ENCODE results near the gene ZNF211. TPM values are rescaled to one million over a fixed set of nuclear protein-coding genes. Genes with fewer than 3 reads are reported as not detected.

The ZNF211 gene
- total RNA-seq, result 10 to 100 TPM; 13.5 to 18.2 TPM

DNA sequence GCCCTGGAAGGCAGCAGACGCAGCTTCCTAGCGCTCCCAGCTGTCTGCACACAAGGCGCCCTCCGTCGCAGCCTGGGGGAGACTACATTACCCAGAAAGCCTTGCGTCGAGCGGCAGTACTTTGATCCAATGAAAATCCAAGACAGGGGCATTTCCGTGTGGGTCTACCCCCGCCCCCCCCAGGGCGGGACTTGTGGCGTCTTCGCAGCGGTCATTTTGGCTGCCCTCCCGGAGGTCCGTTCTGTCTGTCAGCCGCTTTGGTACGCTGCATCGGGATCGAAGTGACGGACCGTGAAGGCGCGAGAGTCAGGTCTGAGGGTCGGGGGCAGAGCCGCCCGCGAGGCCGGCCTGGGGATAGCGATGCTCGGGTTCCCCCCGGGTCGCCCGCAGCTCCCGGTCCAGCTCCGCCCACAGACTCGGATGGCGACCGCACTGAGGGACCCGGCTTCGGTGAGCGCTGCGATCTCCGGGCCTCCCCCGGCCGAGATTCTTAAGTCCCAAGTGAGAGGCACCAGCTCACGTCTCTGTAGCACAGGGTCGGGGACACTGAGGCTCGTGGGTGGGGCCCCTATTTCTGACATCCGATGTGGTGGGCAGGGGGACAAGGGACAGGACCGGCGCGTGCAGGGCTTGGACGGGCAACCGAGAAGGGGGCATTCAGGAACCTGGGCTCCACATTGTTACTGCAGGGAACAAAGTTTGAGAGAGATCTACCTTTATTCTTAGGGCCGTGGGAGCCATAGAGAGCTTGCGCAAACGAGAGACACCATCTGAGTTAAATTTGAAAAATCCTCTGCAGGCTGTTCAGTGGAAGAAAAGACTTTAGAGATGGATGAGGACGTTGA, at the start of gene ZNF211:
TSS of gene ZNF211 (plus strand) at position 182 of the 845 bp plus-strand sequence. CDS start at position 361, 179 bp downstream.
- DNase-seq (peak; percentile 90 to 91), ATAC-seq (replicated peaks in 1 of 2) (peak; percentile 100)
- Mint-ChIP-seq H3K4me3 (peak within 1 kb of the TSS; percentile 87 to 90), H3K27me3 (ENCODE audit: low read depth) (no peaks in the 10 kb centered on the region), H3K27ac (peak within 1 kb of the TSS; percentile 42), H3K4me1 (ENCODE audit: low read depth) (peaks cover 22% of the 10 kb centered on the region), H3K9me3 (peaks cover 12 to 18% of the 10 kb centered on the region in 2 donors), H3K36me3 (ENCODE audit: insufficient read depth in 2 of 2) (peaks cover 31 to 33% of the 10 kb centered on the region in 2 donors)

DNA sequence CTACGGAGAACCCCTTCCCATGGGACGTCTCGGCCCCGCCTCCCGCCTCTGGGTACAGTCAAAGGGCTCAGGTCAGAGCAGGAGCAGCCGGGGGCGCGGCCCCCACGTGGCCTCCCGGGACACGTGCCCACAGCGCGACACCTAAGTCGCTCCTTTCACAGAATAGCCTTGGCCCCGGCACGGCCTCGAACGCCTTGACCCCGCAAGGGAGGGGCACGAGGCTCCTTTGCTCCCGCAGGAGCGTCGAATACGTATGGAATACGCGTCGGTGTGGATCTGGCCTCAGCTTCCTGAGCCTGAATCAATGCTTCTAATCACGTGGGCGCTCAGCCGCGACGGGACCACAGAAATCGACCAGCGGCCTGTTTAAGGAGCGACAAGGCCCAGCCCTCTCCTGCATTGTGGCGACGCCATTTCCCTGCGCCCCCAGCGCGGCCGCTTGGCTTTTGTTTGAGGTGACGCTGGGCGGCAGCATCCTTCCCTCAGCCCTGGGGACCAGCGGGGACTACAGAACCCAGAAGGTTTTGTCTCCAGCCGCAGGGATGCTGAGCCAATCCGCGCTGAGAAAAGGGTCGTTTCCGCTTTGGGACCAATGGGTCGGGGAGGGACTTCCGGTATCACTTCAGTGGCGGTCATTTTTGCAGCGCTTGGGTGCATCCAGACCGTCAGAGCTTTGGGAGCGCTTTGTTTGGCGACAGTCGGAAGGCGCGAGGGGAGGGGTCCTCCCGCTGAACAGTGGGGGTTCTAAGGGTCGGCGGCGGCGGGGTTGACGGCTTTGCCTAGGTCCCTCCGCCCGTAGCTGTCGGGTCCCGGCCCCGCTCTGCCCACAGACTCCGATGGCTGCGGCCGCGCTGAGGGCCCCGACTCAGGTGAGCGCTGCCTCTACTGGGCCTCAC, 49.2 kb upstream of the ZNF211 start, which contains the start of gene ZIK1:
TSS of gene ZIK1 (plus strand) at position 625 of the 896 bp plus-strand sequence. CDS start at position 837, 212 bp downstream.
- no peaks in the 10 kb centered on the region for H3K27me3 Mint-ChIP-seq (ENCODE audit: low read depth)
- peaks cover 24% of the 10 kb centered on the region for H3K4me1 Mint-ChIP-seq (ENCODE audit: low read depth)
- H3K9me3 Mint-ChIP-seq, result peaks cover 35 to 38% of the 10 kb centered on the region in 2 donors
- peaks cover 51 to 71% of the 10 kb centered on the region in 2 donors for H3K36me3 Mint-ChIP-seq (ENCODE audit: insufficient read depth in 2 of 2)
- DNase-seq, result peak; percentile 83 to 91
- H3K27ac Mint-ChIP-seq, result peak within 1 kb of the TSS; percentile 79
- peak; percentile 91 to 93 for ATAC-seq (replicated peaks in 1 of 2)
- H3K4me3 Mint-ChIP-seq, result peak within 1 kb of the TSS; percentile 92 to 98

DNA sequence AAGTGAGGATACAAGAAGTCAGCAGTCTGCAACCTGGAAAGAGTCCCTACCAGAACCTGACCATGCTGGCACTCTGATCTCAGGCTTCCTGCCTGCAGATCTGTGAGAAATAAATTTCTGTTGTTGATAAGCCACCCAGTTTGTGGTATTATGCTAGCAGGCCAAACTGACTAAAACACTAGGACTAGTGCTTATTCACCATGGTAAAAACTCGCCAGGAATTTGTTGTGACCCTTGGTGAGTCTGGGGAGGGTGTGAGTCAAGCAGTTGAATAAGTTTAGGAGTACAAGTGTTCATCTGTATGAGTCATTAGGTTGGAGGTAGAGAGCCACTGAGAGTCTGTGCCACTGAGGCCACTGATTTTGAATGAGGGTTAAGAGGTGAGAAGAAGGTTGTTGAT, 45.4 kb upstream of the ZNF211 start:
- peaks cover 20% of the 10 kb centered on the region for H3K4me1 Mint-ChIP-seq (ENCODE audit: low read depth)
- no peak overlapping the region for H3K4me3 Mint-ChIP-seq
- H3K27ac Mint-ChIP-seq, result no peak overlapping the region
- peaks cover 31 to 41% of the 10 kb centered on the region in 2 donors for H3K9me3 Mint-ChIP-seq
- DNase-seq (no peak), ATAC-seq (replicated peaks in 1 of 2) (no peak)
- H3K36me3 Mint-ChIP-seq (ENCODE audit: insufficient read depth in 2 of 2), result peaks cover 68 to 79% of the 10 kb centered on the region in 2 donors
- H3K27me3 Mint-ChIP-seq (ENCODE audit: low read depth), result no peaks in the 10 kb centered on the region

DNA sequence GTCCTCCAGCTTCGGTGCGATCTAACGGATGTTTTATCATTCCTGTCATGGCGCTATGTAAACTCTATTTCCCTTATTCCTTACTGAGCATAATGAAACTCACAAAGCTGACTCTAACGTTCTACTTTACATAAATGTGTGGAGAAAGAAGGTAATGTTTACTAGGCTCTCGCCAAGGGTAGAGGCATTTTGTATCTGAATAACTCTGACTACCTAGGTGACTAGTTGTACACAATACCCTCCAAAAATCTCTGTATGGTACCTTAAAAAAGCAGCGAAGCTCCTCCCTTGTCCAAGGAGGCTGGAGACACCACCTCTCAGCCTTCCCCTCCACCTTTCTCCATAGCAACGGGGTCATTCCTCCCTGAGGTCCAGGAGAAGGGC, 33.6 kb upstream of the ZNF211 start:
- ATAC-seq (replicated peaks in 1 of 2) (peak in 1 of 2 donors; percentile 36), DNase-seq (no peak)
- H3K4me1 Mint-ChIP-seq (ENCODE audit: low read depth), result peaks cover 20% of the 10 kb centered on the region
- H3K36me3 Mint-ChIP-seq (ENCODE audit: insufficient read depth in 2 of 2), result peaks cover 40 to 42% of the 10 kb centered on the region in 2 donors
- H3K27me3 Mint-ChIP-seq (ENCODE audit: low read depth), result no peaks in the 10 kb centered on the region
- H3K27ac Mint-ChIP-seq, result no peak overlapping the region
- H3K4me3 Mint-ChIP-seq, result peak overlapping the region; percentile 86 to 91
- H3K9me3 Mint-ChIP-seq, result peaks cover 26 to 34% of the 10 kb centered on the region in 2 donors

DNA sequence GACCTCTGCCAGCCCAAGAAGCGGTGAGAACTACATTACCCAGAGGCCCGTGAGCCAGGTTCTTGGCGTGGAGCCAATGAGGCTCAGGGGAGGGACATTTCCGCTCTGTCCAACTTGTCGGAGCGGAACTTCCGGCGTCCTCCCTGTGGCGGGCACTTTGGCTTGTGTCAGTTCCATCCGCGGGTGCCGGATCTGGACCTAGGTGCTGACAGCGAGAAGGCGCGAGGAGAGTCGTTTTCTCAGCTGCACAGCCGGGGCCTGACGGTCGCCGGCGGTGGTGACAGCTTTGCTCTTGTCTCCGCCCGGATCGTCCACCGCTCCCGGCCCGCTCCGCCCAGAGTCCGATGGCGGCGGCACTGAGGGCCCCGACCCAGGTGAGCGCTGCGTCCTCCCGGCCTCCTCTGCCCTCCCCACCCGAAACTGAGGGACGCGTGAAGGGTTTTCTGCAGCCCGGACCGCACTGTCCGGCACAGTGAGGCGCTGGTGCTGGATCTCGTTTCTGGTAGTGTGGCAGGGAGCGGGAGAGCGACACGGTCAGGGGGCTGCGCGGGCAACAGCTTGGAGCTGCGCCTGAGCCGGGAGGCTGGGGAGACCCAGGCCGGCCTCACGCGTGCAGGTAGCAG, 33.1 kb upstream of the ZNF211 start, which contains the start of gene ZNF530:
TSS of gene ZNF530 (plus strand) at position 125 of the 623 bp plus-strand sequence. CDS start 4,461 bp downstream, outside the sequence.
- H3K27ac Mint-ChIP-seq, result no peak within 1 kb of the TSS

DNA sequence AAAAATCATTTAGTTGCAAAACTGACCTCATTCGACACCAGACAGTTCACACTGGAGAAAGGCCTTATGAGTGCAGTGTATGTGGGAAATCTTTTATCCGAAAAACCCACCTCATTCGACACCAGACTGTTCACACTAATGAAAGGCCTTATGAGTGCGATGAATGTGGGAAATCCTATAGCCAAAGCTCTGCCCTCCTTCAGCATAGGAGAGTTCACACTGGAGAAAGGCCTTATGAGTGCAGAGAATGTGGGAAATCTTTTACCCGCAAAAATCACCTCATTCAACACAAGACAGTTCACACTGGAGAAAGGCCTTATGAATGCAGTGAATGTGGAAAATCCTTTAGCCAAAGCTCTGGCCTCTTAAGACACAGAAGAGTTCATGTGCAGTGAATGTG, 26.0 kb upstream of the ZNF211 start:
- Mint-ChIP-seq H3K4me1 (ENCODE audit: low read depth) (no peaks in the 10 kb centered on the region), H3K27me3 (ENCODE audit: low read depth) (no peaks in the 10 kb centered on the region), H3K9me3 (peaks cover 18 to 37% of the 10 kb centered on the region in 2 donors), H3K27ac (no peak overlapping the region), H3K4me3 (no peak overlapping the region), H3K36me3 (ENCODE audit: insufficient read depth in 2 of 2) (peaks cover 50 to 59% of the 10 kb centered on the region in 2 donors)
- no peak for ATAC-seq (replicated peaks in 1 of 2)
- no peak for DNase-seq

More for the DNA sequence above, 33.1 kb upstream of the ZNF211 start, which contains the start of gene ZNF530:
- H3K4me1 Mint-ChIP-seq (ENCODE audit: low read depth), result peaks cover 20% of the 10 kb centered on the region
- H3K9me3 Mint-ChIP-seq, result peaks cover 29 to 37% of the 10 kb centered on the region in 2 donors
- ATAC-seq (replicated peaks in 1 of 2), result peak; percentile 100
- H3K27me3 Mint-ChIP-seq (ENCODE audit: low read depth), result no peaks in the 10 kb centered on the region
- DNase-seq, result peak; percentile 92
- H3K4me3 Mint-ChIP-seq, result peak within 1 kb of the TSS; percentile 86 to 91
- peaks cover 42 to 47% of the 10 kb centered on the region in 2 donors for H3K36me3 Mint-ChIP-seq (ENCODE audit: insufficient read depth in 2 of 2)

DNA sequence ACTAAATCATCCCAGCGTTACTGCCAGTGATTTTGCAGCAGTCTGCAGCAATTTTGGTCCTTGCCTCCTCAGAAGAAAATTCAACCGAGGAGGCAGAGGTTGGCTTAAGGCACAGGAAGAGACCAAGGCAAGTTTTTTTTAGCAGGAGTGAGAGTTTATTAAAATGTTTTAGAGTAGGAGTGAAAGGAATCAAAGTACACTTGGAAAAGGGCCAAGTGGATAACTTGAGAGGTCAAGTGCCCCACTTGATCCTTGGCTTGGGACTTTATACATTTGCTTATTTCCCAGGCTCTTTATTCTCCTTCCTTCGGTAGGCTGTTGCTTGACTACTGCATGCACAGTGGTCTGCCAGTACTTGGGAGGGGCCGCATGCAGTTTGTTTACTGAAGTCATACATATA, 21.9 kb upstream of the ZNF211 start:
- DNase-seq (no peak), ATAC-seq (replicated peaks in 1 of 2) (no peak)
- H3K4me1 Mint-ChIP-seq (ENCODE audit: low read depth), result peaks cover 24% of the 10 kb centered on the region
- peaks cover 44 to 58% of the 10 kb centered on the region in 2 donors for H3K36me3 Mint-ChIP-seq (ENCODE audit: insufficient read depth in 2 of 2)
- H3K27ac Mint-ChIP-seq, result no peak overlapping the region
- H3K27me3 Mint-ChIP-seq (ENCODE audit: low read depth), result no peaks in the 10 kb centered on the region
- peaks cover 23 to 36% of the 10 kb centered on the region in 2 donors for H3K9me3 Mint-ChIP-seq
- H3K4me3 Mint-ChIP-seq, result no peak overlapping the region

DNA sequence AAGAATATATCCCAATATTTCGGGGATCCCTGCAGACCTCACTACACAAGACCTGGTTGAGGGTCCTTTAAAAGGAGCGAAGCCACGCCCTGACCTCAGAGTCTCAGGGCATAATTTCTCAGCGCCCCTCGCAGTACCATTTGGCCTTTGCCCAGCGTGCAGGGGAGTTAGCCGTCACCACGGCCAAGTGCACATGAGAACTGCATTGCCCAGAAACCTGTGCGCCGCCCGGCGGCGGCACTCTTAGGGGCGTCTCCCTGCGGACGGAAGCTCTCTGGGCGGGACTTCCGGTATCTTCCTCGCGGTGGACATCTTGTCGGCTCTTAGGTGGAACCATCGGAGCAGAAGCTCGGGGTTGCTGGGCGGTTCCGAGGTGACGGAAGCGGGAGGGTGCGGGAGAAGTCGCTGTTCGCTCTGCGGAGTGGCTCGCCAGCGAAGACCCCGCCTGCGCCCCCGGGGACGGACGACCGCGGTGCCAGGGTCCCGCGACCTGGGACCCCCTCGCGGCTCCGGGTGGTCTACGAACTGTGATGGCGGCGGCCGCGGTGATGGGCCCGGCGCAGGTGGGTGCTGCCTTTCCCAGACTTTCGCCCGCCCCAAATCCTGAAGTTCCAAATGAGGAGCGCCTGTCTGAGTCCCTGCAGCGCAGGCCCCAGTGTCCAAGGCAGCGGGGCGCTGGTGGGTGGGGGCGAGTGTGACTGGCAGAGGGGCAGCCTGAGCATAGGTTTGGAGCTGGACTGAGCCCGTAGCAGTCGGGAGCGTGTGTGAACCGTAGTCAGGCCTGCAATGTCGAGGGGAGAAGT, 18.8 kb upstream of the ZNF211 start, which contains the start of gene ZNF134:
TSS of gene ZNF134 (plus strand) at position 302 of the 803 bp plus-strand sequence. CDS start 5,227 bp downstream, outside the sequence.
- DNase-seq (peak; percentile 91 to 94), ATAC-seq (replicated peaks in 1 of 2) (peak; percentile 100)
- Mint-ChIP-seq H3K27ac (peak within 1 kb of the TSS; percentile 25), H3K4me3 (peak within 1 kb of the TSS; percentile 90 to 94), H3K4me1 (ENCODE audit: low read depth) (peaks cover 36% of the 10 kb centered on the region), H3K9me3 (peaks cover 35 to 46% of the 10 kb centered on the region in 2 donors), H3K36me3 (ENCODE audit: insufficient read depth in 2 of 2) (peaks cover 58 to 66% of the 10 kb centered on the region in 2 donors), H3K27me3 (ENCODE audit: low read depth) (no peaks in the 10 kb centered on the region)

DNA sequence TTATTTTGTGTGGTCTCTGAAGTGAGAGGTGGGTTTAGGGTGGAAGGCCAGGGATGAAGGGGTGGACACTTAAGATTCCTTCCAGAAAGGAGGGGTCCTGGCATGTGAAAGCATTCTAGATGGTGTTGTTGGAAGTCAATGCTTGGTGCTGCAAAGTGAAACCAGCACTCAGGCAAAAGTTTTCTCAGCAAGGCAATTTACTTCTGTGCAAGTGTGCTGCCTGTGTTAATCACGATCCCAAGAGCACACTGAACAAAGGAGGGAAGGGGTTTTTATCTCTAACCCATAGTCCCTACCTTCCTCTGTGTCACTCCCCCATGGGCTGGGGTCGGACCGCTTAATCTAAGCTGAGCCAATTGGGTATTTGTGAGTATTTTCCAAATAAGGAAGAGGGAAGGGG, 17.6 kb upstream of the ZNF211 start:
- Mint-ChIP-seq H3K36me3 (ENCODE audit: insufficient read depth in 2 of 2) (peaks cover 65 to 76% of the 10 kb centered on the region in 2 donors), H3K9me3 (peaks cover 39 to 58% of the 10 kb centered on the region in 2 donors), H3K27me3 (ENCODE audit: low read depth) (no peaks in the 10 kb centered on the region), H3K27ac (peak overlapping the region; percentile 31), H3K4me3 (peak overlapping the region; percentile 90 to 94), H3K4me1 (ENCODE audit: low read depth) (peaks cover 36% of the 10 kb centered on the region)
- DNase-seq, result no peak
- no peak for ATAC-seq (replicated peaks in 1 of 2)

DNA sequence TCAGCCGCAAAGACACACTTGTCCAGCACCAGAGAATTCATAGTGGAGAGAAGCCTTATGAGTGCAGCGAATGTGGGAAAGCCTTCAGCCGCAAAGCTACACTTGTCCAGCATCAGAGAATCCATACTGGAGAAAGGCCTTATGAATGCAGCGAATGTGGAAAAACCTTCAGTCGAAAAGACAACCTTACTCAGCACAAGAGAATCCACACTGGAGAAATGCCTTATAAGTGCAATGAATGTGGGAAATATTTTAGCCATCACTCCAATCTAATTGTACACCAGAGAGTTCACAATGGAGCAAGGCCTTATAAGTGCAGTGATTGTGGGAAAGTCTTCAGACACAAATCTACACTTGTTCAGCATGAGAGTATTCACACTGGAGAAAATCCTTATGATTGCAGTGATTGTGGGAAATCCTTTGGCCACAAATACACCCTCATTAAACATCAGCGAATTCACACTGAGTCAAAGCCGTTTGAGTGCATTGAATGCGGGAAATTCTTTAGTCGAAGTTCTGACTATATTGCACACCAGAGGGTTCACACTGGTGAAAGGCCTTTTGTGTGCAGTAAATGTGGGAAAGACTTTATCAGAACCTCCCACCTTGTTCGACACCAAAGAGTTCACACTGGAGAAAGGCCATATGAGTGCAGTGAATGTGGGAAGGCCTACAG, 12.2 kb upstream of the ZNF211 start:
- H3K36me3 Mint-ChIP-seq (ENCODE audit: insufficient read depth in 2 of 2), result peaks cover 71 to 88% of the 10 kb centered on the region in 2 donors
- no peaks in the 10 kb centered on the region for H3K27me3 Mint-ChIP-seq (ENCODE audit: low read depth)

DNA sequence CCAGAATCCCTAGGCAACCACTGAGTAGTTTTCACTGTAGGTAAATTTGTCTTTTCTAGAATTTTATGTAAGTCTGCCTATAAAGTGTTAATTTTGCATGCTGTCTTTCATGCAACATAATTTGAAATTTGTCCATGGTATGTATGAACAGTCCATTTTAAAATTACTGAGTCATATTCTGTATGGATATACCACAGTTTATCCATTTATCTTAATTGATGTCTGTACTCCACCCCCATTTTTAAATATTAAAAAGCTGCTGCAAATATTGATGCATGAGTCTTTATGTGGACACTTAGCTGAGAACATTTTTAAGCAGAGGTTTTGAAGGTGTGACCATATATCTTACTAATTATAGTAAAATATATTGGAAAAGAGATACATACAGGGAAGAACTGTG, 9.9 kb upstream of the ZNF211 start:
- ATAC-seq (replicated peaks in 1 of 2) (no peak), DNase-seq (no peak)
- Mint-ChIP-seq H3K27me3 (ENCODE audit: low read depth) (no peaks in the 10 kb centered on the region), H3K9me3 (peaks cover 13 to 46% of the 10 kb centered on the region in 2 donors), H3K4me1 (ENCODE audit: low read depth) (no peaks in the 10 kb centered on the region), H3K4me3 (no peak overlapping the region), H3K27ac (peak overlapping the region; percentile 50), H3K36me3 (ENCODE audit: insufficient read depth in 2 of 2) (peaks cover 51 to 68% of the 10 kb centered on the region in 2 donors)

More for the DNA sequence above, 12.2 kb upstream of the ZNF211 start:
- H3K4me1 Mint-ChIP-seq (ENCODE audit: low read depth), result peaks cover 14% of the 10 kb centered on the region
- peaks cover 25 to 56% of the 10 kb centered on the region in 2 donors for H3K9me3 Mint-ChIP-seq
- H3K27ac Mint-ChIP-seq, result peak overlapping the region; percentile 19
- ATAC-seq (replicated peaks in 1 of 2) (no peak), DNase-seq (no peak)
- H3K4me3 Mint-ChIP-seq, result no peak overlapping the region
